ENCODE data around the gene CDS1.

- no peak for TF ChIP-seq CTCF (IDR thresholded peaks at IDR 0.05; ENCODE audit: extremely low read depth in 1 of 2, insufficient read depth in 1 of 2, low read depth in 1 of 2, low read length in 2 of 2)
- no peak for TF ChIP-seq MAX (IDR thresholded peaks at IDR 0.05; ENCODE audit: insufficient read depth, insufficient read length)
- TF ChIP-seq POLR2AphosphoS5 (IDR thresholded peaks at IDR 0.05; ENCODE audit: insufficient read depth, low read depth, low read length), result no peak
- TF ChIP-seq POLR2A (IDR thresholded peaks at IDR 0.05; ENCODE audit: low read depth, low read length), result no peak
- no peak for TF ChIP-seq EZH2 (IDR thresholded peaks at IDR 0.05; ENCODE audit: borderline replicate concordance, low read depth, low read length, severe bottlenecking)
- no peak for TF ChIP-seq JUN (IDR thresholded peaks at IDR 0.05; ENCODE audit: borderline replicate concordance, insufficient read depth, insufficient read length, low read depth)
- TF ChIP-seq MYC (IDR thresholded peaks at IDR 0.05; ENCODE audit: low read depth, low read length), result no peak
Measured at GRCh38 chr4:84574069-84574720, 8.7 kb upstream of the CDS1 start.
